Left forelimb (tissue), 1 donor: Measurements from ENCODE around the gene ABCF2.

Source experiments
- DNase-seq: peaks from one replicate; pipeline ENCODE4 v3.0.0-alpha.2; 2018; ENCODE audit warnings: low spot score

The ABCF2 gene

GRCh38 chr7:151195616-151196450 lies 31.2 kb downstream of the ABCF2 start:
- no peak for DNase-seq

GRCh38 chr7:151194188-151194587 lies 32.8 kb downstream of the ABCF2 start:
- no peak for DNase-seq

- no peak for DNase-seq
These were observed 33.6 kb downstream of the ABCF2 start for GRCh38 chr7:151193203-151193978.

GRCh38 chr7:151192002-151192539 lies 34.9 kb downstream of the ABCF2 start:
- DNase-seq = no peak

GRCh38 chr7:151191544-151191943 lies 35.5 kb downstream of the ABCF2 start:
- no peak for DNase-seq

GRCh38 chr7:151189038-151189437 lies 38.0 kb downstream of the ABCF2 start:
- no peak for DNase-seq

- DNase-seq = no peak
These were observed 38.8 kb downstream of the ABCF2 start for GRCh38 chr7:151188252-151188542.

- DNase-seq = no peak
These were observed 39.4 kb downstream of the ABCF2 start for GRCh38 chr7:151187409-151188251.

- no peak for DNase-seq
These were observed 40.2 kb downstream of the ABCF2 start, which contains the start of gene ASB10 for GRCh38 chr7:151186640-151187408. ASB10 (minus strand) TSS chr7:151187250; CDS start chr7:151187130, 120 bp downstream.

- no peak for DNase-seq
These were observed 41.0 kb downstream of the ABCF2 start for GRCh38 chr7:151185762-151186639.

- no peak for DNase-seq
These were observed 46.0 kb downstream of the ABCF2 start for GRCh38 chr7:151181011-151181431.

GRCh38 chr7:151179946-151180345 lies 47.1 kb downstream of the ABCF2 start:
- DNase-seq = no peak

GRCh38 chr7:151179287-151179860 lies 47.6 kb downstream of the ABCF2 start:
- DNase-seq = no peak

GRCh38 chr7:151178831-151179230 lies 48.2 kb downstream of the ABCF2 start:
- DNase-seq = no peak

GRCh38 chr7:151178236-151178635 lies 48.8 kb downstream of the ABCF2 start:
- no peak for DNase-seq

GRCh38 chr7:151177310-151177709 lies 49.7 kb downstream of the ABCF2 start:
- no peak for DNase-seq

- DNase-seq = no peak
These were observed 50.6 kb downstream of the ABCF2 start for GRCh38 chr7:151176401-151176800.

GRCh38 chr7:151175793-151176311 lies 51.2 kb downstream of the ABCF2 start:
- DNase-seq = no peak

- DNase-seq = no peak
These were observed 51.8 kb downstream of the ABCF2 start for GRCh38 chr7:151175047-151175792.
